Sigmoid colon (tissue), 4 donors: ENCODE measurements around the gene LRFN4.

Source experiments
- CTCF ChIP-seq, 4 experiments: fragments of 450-650 bp in 3 of 4; fragments of 200-600 bp in 1 of 4; IDR thresholded peaks; one replicate each; pipeline ENCODE4 v1.5.1; 2016 to 2019; ENCODE audit warnings: antibody characterized with exemption in 4 of 4, mild to moderate bottlenecking in 3 of 4, moderate library complexity in 2 of 4
- EP300 ChIP-seq, 4 donors: sonication (generic); formaldehyde crosslinking; IDR thresholded peaks; one replicate each; pipeline ENCODE4 v1.6.1; 2017; ENCODE audit warnings: antibody characterized with exemption in 4 of 4
- POLR2A ChIP-seq, 2 donors: fragments of 450-650 bp; IDR thresholded peaks; one replicate each; pipeline ENCODE4 v1.6.1; 2016; ENCODE audit warnings: antibody characterized with exemption in 2 of 2, mild to moderate bottlenecking in 2 of 2, moderate library complexity in 2 of 2
- POLR2AphosphoS5 ChIP-seq, 4 donors: sonication (generic); formaldehyde crosslinking; IDR thresholded peaks; one replicate each; pipeline ENCODE4 v1.6.1; 2017; ENCODE audit warnings: antibody characterized with exemption in 4 of 4

- TF ChIP-seq CTCF (IDR thresholded peaks at IDR 0.05): no peak
- no peak for TF ChIP-seq POLR2A (IDR thresholded peaks at IDR 0.05)
- no peak for TF ChIP-seq EP300 (IDR thresholded peaks at IDR 0.05)
- no peak for TF ChIP-seq POLR2AphosphoS5 (IDR thresholded peaks at IDR 0.05)
Measured at GRCh38 chr11:66845876-66846212, 11.0 kb upstream of the LRFN4 start.
